GM21825 (cell line): ENCODE results near the gene AGTRAP.

Source experiments
- ATAC-seq: cut with Tn5 transposase; IDR thresholded peaks from one replicate; pipeline ENCODE4 v1.9.1; 2021; ENCODE audit warnings: mild to moderate bottlenecking, moderate library complexity; ENCODE audit not compliant: unreplicated experiment

Gene AGTRAP

DNA sequence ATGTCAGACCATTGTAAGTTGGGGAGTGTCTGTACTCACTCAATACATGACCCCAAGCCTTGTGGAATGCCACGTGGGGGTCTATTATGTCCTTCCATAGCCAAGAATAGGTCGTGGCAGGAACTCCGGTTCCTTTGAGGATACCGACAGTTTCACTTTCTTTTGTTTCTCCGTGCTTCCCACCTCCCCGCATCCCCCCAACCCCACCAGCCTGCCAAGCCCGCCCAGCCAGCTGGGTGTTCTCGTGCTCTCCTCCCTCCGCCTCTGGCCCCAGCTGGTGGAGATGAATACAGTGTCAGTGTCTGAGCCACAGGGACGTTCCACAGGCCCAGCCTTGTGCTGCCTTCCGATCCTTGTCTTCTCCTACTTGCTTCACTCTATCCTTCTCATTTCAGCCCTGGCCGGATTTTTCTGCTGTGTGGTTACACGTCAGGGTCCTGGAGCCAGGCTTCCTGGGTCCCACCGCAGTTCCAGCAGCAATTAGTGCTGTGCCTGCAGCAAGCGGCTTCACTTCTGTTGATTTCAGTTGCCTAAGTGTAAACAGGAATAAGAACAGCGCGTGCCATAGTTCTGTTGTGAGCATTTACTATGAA lies 4.1 kb upstream of the AGTRAP start:
- no peak for ATAC-seq

- ATAC-seq = no peak
Measured at GRCh38 chr1:11733306-11733705, 2.6 kb upstream of the AGTRAP start.

DNA sequence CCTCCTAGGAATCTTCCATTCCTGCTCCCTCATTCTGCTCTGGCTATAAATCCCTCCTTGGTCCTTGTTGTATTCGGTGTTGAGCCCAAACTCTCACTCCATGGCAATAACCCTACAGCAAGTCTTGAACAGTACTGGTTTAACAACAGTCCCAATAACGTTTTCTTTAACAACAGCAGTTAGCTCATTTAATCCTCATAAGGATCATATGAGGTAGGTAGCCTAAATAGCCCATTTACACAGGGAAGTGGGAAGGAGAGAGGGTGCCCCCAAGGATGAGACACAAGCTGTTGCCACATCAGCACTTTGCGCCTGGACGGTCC lies 444 bp upstream of the AGTRAP start:
- ATAC-seq = no peak

GRCh38 chr1:11736746-11737639 lies 1.1 kb downstream of the AGTRAP start:
- ATAC-seq = no peak

GRCh38 chr1:11738096-11738495 lies 2.2 kb downstream of the AGTRAP start:
- ATAC-seq = no peak

GRCh38 chr1:11738783-11739182 lies 2.8 kb downstream of the AGTRAP start:
- no peak for ATAC-seq

DNA sequence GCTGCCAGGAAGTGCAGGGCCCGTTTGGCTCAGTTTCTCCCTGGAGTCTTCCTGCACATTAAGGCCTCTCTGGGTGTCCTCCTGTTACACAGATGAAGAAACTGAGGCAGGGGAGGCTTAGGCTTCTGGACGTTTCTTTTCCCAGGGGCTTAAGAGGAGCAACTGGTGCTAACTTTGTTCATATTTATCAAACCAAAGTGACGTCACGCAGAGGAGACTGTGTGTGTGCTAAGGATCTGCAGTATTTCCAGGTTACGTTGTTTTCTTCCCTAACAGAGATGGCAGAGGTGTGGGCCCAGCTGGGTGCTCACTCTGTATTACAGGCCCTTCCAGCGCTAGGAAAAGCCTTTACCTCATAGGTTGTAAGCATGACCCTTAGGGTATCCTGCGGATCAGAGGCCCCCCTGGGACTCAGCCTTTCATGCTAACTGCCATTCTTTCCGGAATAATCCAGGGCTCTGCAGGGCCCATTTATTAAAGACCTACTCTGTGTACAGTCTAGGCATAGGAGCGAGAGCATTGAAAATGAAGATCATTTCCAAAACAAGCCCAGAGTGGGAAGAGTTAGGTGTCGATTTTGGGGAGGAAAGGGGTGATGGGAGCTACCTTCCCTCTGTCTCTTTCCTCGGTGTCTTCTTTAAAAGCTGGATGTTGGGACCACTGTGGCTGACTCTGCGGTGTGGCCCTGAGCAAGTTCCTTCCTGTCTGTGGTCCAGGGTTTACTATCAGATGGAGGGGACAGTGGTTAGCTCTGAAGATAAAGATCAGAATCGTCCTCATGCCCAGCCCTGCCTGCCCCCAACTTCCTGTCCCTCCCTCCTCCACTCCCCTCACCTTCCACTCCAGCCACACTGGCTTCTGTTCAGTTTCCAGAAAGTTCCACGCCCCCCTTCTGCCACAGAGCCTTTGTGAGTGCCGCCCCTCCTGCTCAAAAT lies 4.6 kb downstream of the AGTRAP start:
- ATAC-seq = no peak

DNA sequence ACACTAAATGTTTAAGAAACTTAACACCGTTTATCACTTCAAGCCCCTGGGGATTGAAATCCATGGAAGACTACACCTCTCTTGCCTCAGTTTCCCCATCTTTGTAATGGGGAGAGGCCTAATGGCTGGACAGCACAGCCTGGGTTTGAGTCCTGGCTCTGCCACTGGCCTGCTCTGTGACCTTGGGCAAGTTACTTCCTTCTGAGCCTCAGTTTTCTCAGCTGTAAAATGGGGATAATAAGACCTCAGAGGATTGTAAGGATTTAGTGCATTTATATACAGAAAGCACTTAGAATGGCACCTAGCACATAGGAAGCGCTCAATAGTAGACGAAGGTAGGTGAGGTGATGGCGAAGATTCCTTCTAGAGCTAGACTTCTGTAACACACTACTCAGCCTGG lies 5.5 kb downstream of the AGTRAP start:
- ATAC-seq = no peak

- no peak for ATAC-seq
Measured at GRCh38 chr1:11741919-11742558, 6.1 kb downstream of the AGTRAP start.

GRCh38 chr1:11744287-11744686 lies 8.4 kb downstream of the AGTRAP start:
- no peak for ATAC-seq

DNA sequence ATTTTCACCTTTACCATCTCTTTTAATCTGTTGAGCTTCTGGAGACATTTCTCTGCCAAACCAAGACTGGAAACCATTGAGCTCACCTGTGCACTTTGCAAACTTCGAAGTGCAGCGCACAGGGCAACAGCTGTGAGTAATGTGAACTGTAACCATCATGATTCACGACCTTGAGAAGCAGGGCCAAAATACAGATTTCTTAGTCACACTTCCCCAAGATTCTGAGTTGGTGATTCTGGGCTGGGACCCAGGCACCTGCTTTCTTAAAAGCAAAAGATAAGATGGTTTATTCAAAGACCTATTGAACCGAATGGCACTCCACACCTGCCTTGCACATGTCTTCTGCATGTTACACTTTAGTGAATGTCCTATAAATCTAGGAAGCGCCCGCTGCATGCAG lies 10.2 kb downstream of the AGTRAP start:
- no peak for ATAC-seq

DNA sequence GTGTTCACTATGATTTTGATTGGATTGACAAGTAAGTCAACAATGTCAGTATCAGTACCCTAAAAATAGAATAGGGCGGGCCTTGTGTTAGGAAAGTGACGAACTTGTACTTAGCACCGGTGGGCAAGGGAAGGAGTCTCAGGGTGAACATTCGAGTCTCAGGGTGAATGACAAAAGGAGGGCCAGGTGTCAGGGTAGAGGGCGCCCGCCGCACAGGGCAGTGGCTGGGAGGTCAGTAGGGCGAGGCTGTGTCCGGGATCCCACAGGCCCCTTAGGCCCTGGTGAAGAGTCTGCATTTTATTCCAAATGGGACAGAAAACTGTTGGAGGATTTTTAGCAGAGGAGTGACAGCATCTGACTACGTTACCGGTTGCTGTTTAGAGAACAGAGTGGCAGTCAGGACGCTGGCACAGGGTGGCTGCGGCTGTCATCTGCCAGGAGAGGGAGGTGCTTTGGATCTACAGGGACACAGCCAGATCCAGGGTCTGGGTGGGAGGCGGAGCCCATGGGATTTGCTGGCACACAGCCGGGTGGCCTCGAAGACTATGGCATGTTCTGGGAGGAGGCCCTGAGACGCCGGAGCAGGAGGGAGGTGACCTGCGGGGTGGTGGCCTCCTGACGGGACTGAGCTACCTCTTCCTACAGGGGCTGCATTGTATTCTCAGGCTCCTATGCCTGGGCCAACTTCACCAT lies 11.0 kb downstream of the AGTRAP start:
- ATAC-seq = no peak

- no peak for ATAC-seq
Measured at GRCh38 chr1:11748294-11749202, 12.6 kb downstream of the AGTRAP start.

DNA sequence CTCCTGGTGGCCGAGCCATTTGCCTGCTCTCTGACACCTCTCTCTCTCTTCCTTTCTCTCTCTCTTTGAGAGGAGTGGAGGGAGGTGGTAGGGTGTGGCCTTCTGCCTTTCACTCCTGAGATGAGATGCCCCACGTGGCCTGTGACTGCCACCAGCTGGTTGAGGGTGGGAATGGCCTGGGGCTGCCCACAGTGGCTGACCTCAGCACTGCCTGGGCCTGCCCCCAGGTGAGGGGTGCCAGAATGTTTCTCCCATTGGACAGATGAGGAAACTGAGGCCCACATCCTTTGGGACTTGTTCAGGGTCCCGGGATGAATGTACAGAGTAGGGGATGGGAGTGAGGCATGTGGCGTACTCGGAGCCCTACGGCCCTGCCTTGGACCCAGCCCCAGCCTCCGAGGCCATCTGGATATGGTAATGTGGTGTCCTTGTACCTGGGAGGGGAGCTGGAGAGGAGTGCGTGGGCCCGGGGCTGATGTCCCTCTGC lies 13.3 kb downstream of the AGTRAP start:
- peak; percentile 49 for ATAC-seq

- ATAC-seq = no peak
Measured at GRCh38 chr1:11749996-11750395, 14.1 kb downstream of the AGTRAP start.

- no peak for ATAC-seq
Measured at GRCh38 chr1:11751087-11751486, 15.2 kb downstream of the AGTRAP start.

- ATAC-seq = no peak
Measured at GRCh38 chr1:11752359-11753088, 16.6 kb downstream of the AGTRAP start.

- no peak for ATAC-seq
Measured at GRCh38 chr1:11753555-11754208, 17.7 kb downstream of the AGTRAP start.
